ACC112 (cell line): ENCODE results near the gene ZFP36L1.
A peak's percentile ranks its signal among the peaks of the same experiment; 100 is the strongest.

Experiments
- H2AFZ ChIP-seq: fragments of 200-600 bp; sonication (generic); one replicate; pipeline ENCODE4 v1.6.0; 2017; ENCODE audit warnings: antibody characterized with exemption, low read length; ENCODE audit not compliant: unreplicated experiment
- H3K27ac ChIP-seq: fragments of 200-600 bp; sonication (generic); 2 replicates; pipeline ENCODE4 v1.5.1; 2014; ENCODE audit warnings: low read depth, mild to moderate bottlenecking, antibody characterized with exemption, low read length, moderate library complexity
- H3K27me3 ChIP-seq: fragments of 200-600 bp; sonication (generic); 2 replicates; pipeline ENCODE4 v1.6.1; 2014; ENCODE audit warnings: mild to moderate bottlenecking, antibody characterized with exemption, low read length, moderate library complexity, mixed read lengths; ENCODE audit not compliant: insufficient read depth
- H3K36me3 ChIP-seq: fragments of 200-600 bp; sonication (generic); 2 replicates; pipeline ENCODE4 v1.6.1; 2016; ENCODE audit warnings: mild to moderate bottlenecking, antibody characterized with exemption, low read length, moderate library complexity, mixed read lengths; ENCODE audit not compliant: insufficient read depth
- H3K4me1 ChIP-seq: fragments of 200-600 bp; sonication (generic); one replicate; pipeline ENCODE4 v1.6.1; 2016; ENCODE audit warnings: low read length, mixed read lengths; ENCODE audit not compliant: insufficient read depth, unreplicated experiment, control insufficient read depth
- H3K4me3 ChIP-seq: fragments of 200-600 bp; sonication (generic); 2 replicates; pipeline ENCODE4 v1.5.1; 2014; ENCODE audit warnings: mild to moderate bottlenecking, low read depth, low read length
- H3K79me2 ChIP-seq: fragments of 200-600 bp; sonication (generic); one replicate; pipeline ENCODE4 v1.6.0; 2016; ENCODE audit warnings: low read length; ENCODE audit not compliant: control insufficient read depth, unreplicated experiment, insufficient read depth

Gene ZFP36L1, protein sequence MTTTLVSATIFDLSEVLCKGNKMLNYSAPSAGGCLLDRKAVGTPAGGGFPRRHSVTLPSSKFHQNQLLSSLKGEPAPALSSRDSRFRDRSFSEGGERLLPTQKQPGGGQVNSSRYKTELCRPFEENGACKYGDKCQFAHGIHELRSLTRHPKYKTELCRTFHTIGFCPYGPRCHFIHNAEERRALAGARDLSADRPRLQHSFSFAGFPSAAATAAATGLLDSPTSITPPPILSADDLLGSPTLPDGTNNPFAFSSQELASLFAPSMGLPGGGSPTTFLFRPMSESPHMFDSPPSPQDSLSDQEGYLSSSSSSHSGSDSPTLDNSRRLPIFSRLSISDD

GRCh38 chr14:68792979-68793733, at the start of gene ZFP36L1:
TSS of gene ZFP36L1 (minus strand) at chr14:68793067. CDS start at chr14:68792938, 129 bp downstream.
- Histone ChIP-seq H3K27me3 (no peaks in the 10 kb centered on the region), H3K4me1 (peaks cover 11% of the 10 kb centered on the region), H3K79me2 (peaks cover 69% of the 10 kb centered on the region), H3K27ac (peak within 1 kb of the TSS; percentile 95), H3K36me3 (peaks cover 39% of the 10 kb centered on the region), H3K4me3 (peak within 1 kb of the TSS; percentile 96), H2AFZ (no peak within 1 kb of the TSS)

- Histone ChIP-seq H3K27me3 (no peaks in the 10 kb centered on the region), H3K4me3 (no peak overlapping the region), H3K27ac (no peak overlapping the region), H2AFZ (no peak overlapping the region), H3K79me2 (no peaks in the 10 kb centered on the region), H3K4me1 (peaks cover 24% of the 10 kb centered on the region), H3K36me3 (peaks cover 1% of the 10 kb centered on the region)
These were observed 49.4 kb upstream of the ZFP36L1 start for GRCh38 chr14:68842298-68842697.

DNA sequence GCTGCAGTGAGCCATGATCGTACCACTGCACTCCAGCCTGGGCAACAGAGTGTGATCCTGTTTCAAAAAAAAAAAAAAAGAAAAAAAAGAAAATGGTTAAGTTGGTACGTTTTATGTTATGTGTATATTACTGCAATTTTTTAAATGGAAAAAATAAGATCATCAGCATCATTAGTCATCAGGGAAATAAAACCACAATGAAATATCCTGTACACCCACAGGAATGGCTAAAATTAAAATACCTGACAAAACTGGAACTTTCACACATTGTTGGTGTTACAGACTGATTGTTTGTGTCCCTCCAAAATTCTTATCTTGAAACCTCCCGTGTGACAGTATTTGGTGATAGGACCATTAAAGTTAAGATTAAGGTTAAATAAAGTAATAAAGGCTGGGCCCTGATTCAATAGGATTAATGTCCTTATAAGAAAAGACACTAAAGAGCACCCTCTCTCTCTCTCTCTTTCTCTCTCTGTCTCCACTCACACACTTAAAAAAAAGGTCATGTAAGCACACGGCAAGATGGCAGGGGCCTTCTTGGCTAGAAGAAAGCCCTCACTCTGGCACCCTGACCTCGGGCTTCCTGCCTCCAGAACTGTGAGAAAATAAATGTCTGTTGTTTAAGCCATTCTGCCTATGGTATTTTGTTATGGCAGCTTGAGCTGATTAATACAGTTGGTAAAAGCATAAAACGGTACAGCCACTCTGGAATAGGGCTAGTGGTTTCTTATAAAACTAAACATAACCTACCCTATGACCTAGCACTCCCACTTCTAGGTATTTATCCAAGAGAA, 48.3 kb upstream of the ZFP36L1 start:
- H3K4me3 ChIP-seq, result no peak overlapping the region
- H3K27ac ChIP-seq, result peak overlapping the region; percentile 79
- H3K4me1 ChIP-seq, result peaks cover 24% of the 10 kb centered on the region
- no peaks in the 10 kb centered on the region for H3K79me2 ChIP-seq
- H3K27me3 ChIP-seq, result no peaks in the 10 kb centered on the region
- peaks cover 5% of the 10 kb centered on the region for H3K36me3 ChIP-seq
- peak overlapping the region; percentile 3 for H2AFZ ChIP-seq

- Histone ChIP-seq H3K27me3 (no peaks in the 10 kb centered on the region), H2AFZ (no peak overlapping the region), H3K4me3 (no peak overlapping the region), H3K27ac (no peak overlapping the region), H3K36me3 (peaks cover 5% of the 10 kb centered on the region), H3K79me2 (no peaks in the 10 kb centered on the region), H3K4me1 (peaks cover 24% of the 10 kb centered on the region)
These were observed 47.6 kb upstream of the ZFP36L1 start for GRCh38 chr14:68840454-68840853.

DNA sequence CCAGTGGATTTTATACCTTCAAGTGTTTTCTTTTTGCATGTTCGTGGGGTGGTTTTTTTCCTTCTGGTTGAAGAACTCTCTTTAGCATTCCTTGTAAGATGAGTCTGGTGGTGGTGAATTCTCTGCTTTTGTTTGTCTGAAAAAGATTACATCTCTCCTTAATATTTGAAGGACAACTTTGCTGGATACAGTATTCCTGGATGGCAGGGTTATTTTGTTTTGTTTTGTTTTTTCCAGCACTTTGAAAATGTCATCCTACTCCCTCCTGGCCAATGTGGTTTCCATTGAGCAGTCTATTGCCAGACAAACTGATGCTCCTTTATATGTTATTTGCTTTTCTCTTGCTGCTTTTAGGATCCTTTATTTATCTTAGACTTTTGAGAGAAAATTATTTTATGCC, 43.2 kb upstream of the ZFP36L1 start:
- Histone ChIP-seq H3K79me2 (no peaks in the 10 kb centered on the region), H3K4me3 (no peak overlapping the region), H3K27me3 (no peaks in the 10 kb centered on the region), H3K4me1 (peaks cover 6% of the 10 kb centered on the region), H3K27ac (no peak overlapping the region), H3K36me3 (peaks cover 5% of the 10 kb centered on the region), H2AFZ (no peak overlapping the region)

DNA sequence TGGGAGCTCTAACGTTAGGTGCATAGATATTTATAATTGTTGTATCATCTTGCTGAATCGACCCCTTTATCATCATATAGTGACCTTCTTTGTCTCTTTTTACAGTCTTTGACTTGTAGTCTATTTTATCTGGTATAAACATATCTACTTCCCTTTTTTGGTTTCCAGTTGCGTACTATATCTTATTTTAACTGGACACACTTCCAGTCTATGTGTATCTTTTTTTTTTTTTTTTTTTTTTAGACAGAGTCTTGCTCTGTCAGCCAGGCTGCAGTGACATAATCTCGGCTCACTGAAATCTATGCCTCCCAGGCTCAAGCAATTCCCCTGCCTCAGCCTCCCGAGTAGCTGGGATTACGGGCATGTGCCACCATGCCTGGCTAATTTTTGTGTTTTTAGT, 41.9 kb upstream of the ZFP36L1 start:
- Histone ChIP-seq H3K36me3 (peaks cover 5% of the 10 kb centered on the region), H3K27me3 (no peaks in the 10 kb centered on the region), H3K27ac (no peak overlapping the region), H3K4me1 (no peaks in the 10 kb centered on the region), H3K79me2 (no peaks in the 10 kb centered on the region), H2AFZ (no peak overlapping the region), H3K4me3 (no peak overlapping the region)

- H3K27me3 ChIP-seq, result no peaks in the 10 kb centered on the region
- H3K27ac ChIP-seq, result no peak overlapping the region
- H3K36me3 ChIP-seq, result no peaks in the 10 kb centered on the region
- H3K4me3 ChIP-seq, result no peak overlapping the region
- H2AFZ ChIP-seq, result no peak overlapping the region
- no peaks in the 10 kb centered on the region for H3K4me1 ChIP-seq
- no peaks in the 10 kb centered on the region for H3K79me2 ChIP-seq
These were observed 35.8 kb upstream of the ZFP36L1 start for GRCh38 chr14:68828698-68829097.

- H2AFZ ChIP-seq, result no peak overlapping the region
- no peak overlapping the region for H3K4me3 ChIP-seq
- no peaks in the 10 kb centered on the region for H3K4me1 ChIP-seq
- no peaks in the 10 kb centered on the region for H3K36me3 ChIP-seq
- H3K27ac ChIP-seq, result no peak overlapping the region
- H3K27me3 ChIP-seq, result no peaks in the 10 kb centered on the region
- H3K79me2 ChIP-seq, result no peaks in the 10 kb centered on the region
These were observed 32.9 kb upstream of the ZFP36L1 start for GRCh38 chr14:68825729-68826128.

DNA sequence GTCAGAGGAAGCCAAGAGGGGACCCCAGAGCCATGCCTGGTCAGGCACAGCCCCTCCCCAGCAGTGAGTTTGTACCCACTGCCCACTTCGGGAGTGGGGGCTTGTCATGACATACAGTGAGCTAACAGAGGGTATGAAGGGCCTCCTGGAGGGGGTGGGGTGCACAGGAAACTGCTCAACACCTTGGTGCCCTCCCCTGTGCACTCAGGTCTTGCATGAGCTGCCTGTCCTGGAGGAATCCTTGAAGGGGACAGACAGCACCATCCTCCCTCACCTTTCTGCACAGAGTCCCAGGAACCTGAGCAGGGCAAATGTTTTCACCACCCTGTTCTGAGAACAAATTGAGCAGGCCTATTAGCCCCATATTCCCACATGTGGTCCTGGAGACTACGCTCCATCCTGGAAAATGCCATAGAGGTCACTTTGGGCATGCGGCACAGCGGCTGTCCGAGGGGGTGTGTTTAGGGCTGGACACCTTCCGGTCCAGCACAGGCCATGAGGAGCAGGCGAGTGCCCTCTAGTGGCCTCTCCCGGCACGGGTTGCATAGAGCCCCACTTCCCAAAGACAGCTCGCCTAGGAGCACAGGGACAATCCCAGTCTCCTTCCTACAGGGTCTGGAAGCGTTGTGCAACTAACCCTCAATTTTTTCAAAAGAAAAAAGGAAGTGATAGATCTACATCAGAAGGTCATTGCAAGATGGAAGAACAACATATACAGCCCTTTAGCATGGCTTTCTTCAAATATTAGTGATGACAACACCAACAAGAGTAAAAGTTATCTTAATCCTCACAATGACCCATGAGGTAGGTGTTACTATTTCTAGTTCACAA, 31.9 kb upstream of the ZFP36L1 start:
- H2AFZ ChIP-seq, result peak overlapping the region; percentile 83
- no peaks in the 10 kb centered on the region for H3K4me1 ChIP-seq
- H3K36me3 ChIP-seq, result no peaks in the 10 kb centered on the region
- H3K4me3 ChIP-seq, result no peak overlapping the region
- H3K27ac ChIP-seq, result no peak overlapping the region
- H3K79me2 ChIP-seq, result no peaks in the 10 kb centered on the region
- no peaks in the 10 kb centered on the region for H3K27me3 ChIP-seq

DNA sequence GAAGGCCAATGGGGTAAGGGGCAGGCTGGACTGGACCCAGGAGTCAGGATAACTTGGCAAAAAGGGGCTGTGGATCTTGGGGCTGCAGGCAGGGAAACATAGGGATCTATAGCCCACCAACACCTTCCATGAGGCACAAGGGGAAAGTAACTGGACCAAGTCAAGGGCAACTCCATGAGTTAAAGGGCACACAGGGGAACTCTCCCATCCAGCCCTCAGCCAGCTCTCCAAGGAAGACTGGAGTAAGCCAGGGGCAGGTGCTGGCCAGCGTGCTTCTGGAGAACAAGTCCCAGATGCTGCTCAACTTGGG, 31.3 kb upstream of the ZFP36L1 start:
- Histone ChIP-seq H3K27ac (no peak overlapping the region), H3K27me3 (no peaks in the 10 kb centered on the region), H3K79me2 (no peaks in the 10 kb centered on the region), H2AFZ (peak overlapping the region; percentile 83), H3K4me3 (no peak overlapping the region), H3K36me3 (no peaks in the 10 kb centered on the region), H3K4me1 (peaks cover 3% of the 10 kb centered on the region)
